SIG-M5 (cell line): ENCODE results near the gene CDC34.

ENCODE experiments used
- DNase-seq: peaks from one replicate; lab custom pipeline; 2025; lab: John Stamatoyannopoulos, UW

Gene CDC34

DNA sequence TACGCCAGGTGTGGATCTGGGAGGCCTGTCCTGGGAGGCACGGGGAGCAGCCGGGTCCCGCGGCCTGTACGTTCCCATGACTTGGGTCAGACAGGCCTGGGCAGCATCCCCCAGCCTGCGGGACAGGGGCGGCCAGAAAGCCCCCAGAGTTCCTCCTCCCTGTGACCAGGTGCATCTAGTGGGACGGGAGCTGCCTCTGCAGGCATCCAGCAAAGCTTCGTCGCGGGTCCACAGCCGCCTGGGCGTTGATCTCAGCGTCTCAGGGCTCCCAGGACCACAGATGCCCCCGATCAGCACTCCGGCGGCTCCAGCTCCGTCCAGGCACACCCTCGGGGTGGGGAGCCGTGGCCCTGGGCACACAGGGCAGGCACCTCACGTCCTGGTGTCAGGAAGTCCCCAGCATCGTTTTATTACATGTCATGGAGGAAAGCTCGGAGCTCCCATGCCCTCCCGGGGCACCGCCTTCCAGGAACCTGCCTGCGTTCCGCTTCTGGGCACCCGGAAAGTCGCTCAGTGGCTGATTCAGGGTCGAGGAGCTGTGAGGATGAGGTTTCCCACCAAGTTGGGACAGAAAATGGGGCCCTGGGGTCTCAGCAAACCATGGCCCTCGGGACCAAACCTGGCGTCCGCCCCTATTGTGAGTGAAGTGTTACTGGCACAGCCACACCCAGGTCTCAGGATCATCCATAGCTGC is 10.8 kb downstream of the CDC34 start:
- DNase-seq = no peak

DNA sequence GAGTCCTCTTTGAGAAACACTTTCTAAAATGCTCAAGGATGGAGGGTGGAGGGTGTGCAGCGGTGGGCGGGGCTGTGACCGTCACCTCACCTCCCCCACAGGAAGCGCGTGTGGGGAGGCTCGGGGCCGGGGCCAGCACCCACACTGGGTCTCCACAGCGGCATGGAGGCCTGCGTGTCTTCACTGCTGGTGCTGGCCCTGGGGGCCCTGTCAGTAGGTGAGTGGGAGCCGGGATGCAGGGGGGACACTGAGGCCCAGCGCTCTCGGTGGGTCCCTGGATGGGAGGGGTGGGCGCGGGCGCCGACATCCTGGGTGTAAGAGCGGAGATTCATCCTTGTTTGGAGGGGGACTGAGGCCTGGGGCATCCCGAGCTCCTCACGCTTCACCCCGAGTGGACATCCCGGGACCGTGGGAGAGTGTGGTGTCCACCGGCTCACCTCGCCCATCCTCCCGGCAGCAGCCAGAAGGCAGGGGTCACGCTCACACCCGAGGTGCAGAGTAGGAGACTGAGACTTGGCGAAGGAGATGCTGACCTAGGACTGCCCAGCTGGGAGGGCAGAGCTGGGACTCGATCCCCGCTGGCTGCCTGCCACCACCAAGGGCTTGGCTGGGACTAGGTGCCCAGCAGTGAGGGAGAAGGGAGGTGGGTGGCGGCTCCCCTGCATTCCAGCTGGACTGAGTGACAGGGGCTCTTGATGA is 12.5 kb downstream of the CDC34 start, which contains the start of gene GZMM:
Gene GZMM (plus strand): TSS at position 144 of the 699 bp plus-strand sequence. CDS start 19 bp downstream, at position 163.
- DNase-seq = no peak

DNA sequence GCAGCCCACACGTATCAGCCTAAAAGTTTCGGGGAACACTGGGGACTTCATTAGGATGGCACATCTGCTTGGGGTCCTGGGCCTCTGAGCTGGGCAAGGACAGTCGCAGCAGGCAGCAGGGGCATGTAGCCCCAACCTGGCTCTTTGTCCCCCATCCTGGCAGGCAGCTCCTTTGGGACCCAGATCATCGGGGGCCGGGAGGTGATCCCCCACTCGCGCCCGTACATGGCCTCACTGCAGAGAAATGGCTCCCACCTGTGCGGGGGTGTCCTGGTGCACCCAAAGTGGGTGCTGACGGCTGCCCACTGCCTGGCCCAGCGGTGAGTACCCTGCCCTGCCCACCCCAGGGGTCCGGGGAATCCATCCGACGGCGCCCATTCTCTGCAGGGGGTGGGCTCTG is 15.6 kb downstream of the CDC34 start:
- DNase-seq = no peak

DNA sequence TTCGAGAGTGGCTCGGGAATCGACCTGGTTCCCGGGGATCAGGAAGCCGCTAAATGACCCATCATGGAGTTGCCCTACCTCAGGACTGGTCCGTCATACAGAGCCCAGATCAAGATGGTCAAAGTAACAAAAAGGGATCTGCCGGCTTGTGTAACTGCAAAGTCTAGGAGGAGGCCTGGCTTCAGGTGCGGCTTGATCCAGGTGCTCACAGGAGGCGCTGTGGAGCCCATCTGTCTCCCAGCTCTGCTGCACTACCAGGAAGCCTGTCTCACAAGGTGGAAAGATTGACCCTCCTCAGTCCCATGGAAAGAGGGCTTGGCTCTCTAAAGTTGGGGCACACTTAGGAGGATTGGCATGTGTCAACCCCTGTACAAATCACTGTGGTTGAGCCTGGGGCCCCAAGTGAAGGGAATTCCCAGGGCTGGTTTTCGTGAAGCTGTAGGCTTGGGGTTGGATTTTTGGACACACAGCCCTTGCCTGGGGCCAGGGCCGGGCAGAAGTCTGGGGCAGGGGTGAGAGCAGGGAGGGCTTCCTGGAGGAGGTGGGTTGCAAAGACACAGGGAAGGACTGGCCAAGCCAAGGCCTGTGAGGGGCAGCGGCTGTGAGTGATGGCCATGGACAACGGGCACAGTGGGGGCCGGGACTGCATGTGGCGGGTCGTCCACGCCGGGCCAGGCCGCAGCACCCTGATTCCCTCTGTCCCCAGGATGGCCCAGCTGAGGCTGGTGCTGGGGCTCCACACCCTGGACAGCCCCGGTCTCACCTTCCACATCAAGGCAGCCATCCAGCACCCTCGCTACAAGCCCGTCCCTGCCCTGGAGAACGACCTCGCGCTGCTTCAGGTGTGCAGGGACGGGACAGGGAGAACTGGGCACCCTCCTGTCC is 16.5 kb downstream of the CDC34 start:
- DNase-seq = no peak

DNA sequence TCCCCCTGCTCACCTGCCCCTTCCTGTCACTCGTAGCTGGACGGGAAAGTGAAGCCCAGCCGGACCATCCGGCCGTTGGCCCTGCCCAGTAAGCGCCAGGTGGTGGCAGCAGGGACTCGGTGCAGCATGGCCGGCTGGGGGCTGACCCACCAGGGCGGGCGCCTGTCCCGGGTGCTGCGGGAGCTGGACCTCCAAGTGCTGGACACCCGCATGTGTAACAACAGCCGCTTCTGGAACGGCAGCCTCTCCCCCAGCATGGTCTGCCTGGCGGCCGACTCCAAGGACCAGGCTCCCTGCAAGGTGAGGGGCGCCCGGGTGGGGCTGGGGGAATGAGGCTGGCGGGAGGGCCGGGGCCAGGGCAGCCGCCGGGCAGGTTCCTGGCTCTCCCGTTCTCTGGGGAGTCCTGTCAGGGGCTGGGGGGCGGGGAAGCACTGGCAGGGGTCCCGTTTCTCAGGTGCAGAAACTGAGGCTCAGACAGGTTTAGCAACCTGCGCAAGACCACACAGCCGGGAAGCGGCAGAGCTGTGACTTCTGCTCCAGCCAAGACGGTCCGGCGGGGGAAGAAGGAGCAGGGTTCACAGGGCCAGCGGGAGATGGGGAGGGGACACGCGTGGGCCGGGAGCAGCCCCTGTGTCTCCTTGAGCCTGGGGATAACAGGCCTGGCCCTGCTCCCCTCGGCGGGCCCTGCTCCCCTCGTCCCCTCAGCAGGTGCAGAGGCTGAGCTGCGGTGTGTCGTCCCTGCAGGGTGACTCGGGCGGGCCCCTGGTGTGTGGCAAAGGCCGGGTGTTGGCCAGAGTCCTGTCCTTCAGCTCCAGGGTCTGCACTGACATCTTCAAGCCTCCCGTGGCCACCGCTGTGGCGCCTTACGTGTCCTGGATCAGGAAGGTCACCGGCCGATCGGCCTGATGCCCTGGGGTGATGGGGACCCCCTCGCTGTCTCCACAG is 17.6 kb downstream of the CDC34 start:
- DNase-seq = no peak

DNA sequence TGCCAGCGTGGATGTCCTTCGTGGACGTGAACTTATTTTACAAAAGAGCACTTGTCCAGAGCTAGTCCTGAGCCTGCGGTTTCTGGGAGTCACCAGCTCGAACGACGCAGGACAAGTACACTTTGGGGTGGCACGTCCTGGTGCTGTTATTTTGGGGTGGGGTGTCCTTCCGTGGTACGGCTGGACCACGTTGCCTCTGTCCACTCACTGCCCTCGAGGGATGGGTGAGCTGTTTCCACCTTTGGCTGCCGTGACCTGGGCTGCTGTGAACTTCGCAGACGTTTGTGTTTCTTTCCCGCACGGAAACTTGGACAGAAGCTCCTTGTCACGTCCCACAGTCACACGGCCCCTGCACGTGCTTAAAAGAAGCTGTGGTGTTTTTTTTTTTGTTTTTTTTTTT is 23.3 kb downstream of the CDC34 start:
- no peak for DNase-seq

DNA sequence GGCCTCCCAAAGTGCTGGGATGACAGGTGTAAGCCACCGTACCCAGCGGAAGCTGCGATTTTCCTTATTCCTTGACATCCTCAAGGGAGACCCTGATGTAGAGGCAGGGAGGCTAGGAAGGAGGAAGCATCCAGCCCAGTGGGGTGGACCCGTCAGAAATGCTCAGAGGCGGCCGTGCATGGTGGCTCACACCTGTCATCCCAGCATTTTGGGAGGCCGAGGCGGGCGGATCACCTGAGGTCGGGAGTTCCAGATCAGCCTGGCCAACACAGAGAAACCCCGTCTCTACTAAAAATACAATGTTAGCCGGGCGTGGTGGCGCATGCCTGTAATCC is 23.9 kb downstream of the CDC34 start:
- no peak for DNase-seq

DNA sequence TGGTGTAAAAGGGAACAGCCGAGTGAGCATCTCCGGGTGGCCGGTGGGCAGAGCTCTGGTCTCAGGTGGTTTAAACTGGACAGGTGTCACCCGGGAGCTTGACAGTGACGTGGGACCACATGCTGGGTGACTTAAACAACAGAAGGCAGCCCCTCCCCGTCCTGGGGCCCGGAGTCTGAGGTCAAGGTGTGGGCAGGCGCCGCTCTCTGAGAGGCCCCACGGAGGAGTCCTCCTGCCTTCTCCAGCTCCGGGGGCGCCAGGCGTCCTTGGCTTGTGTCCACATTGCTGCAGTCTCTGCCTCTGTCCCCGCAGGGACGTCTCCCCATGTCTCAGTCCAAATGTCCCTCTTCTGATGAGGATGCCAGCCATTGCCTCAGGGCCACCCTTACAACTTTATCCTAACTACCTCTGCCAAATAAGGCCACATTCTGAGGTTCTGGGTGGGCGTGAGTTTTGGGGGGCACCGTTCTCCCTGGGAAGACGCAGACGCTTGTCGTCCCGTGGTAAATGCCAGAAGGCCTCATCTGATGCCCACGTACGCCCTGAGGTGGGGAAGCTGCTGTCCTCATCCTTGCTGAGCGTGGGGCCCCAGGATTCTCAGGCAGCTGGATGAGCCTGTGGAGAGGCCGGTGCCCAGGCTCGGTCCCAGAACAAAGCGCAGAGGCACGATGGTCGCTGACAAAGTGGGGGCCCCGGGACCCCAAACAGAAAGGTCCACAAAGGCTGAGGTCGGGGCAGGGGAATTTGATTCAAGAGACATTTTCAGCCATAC is 25.2 kb downstream of the CDC34 start:
- DNase-seq = no peak

DNA sequence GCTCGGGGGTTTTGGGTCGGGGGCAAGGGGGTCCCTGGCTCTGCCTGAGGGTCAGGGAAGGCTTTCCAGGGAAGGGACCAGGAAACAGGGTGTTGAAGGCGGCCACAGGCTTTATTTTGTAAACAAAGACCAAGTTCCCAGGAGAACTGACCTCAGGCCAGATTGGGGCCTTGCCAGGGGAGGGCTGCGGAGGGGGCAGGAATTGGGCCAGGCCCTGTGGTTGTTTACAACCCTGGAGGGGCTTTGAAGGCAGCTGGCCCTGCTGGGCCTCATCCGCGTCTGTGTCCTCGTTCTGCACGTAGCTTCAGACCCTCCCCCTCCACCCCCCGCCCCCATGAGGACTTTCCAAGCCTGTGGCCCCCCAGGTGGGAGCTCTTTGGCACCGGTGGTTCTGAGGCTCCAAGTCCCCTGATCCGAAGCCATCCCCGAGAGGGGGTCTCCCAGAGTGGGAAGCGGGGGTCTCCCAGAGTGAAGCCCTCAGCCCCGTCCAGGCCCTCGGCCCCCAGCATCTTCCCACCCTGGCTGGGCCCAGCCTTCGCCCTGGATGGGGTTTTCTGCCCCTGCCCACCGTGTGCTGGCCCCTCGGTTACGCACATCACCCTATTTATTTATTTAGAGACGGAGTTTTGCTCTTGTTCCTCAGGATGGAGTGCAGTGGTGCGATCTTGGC is 27.3 kb downstream of the CDC34 start:
- DNase-seq = no peak

DNA sequence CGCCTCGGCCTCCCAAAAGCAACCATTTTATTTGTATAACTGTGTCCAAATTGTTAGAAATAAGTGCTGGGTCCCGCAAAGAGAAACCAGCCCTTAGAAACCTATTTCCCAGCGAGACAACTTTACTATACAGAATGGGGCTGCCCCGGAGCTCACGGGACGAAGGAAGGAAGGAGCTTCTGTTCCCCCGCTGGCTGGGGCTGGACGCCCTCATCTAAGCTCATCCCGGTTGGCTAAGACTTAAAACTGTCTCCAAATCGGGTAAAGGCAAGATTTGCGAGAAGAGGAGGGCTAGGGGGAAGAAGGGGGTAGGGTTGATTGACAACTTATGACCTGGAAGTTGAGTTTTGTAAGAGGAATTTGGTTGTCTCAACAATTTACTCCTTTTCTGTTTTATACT is 28.6 kb downstream of the CDC34 start:
- no peak for DNase-seq

DNA sequence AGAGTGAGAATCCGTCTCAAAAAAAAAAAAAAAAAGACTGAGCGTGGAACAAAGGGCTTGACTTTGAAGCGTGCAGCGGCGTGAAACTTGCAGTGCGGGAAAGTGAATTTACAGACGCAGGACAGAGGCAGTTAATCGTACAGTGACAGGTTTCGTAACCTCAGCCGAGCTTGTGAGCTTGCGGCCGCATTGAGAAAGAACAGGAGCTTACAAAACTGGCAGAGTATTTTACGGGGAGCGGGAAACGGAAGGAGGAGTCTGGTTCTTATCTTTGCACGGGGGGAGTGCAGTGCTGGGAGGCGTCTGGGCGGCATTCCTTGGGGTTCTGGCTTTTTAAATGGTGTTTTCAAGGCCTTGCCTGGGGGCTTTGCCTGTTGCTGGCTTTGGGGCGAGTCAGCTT is 34.8 kb downstream of the CDC34 start:
- DNase-seq = peak; percentile 92

DNA sequence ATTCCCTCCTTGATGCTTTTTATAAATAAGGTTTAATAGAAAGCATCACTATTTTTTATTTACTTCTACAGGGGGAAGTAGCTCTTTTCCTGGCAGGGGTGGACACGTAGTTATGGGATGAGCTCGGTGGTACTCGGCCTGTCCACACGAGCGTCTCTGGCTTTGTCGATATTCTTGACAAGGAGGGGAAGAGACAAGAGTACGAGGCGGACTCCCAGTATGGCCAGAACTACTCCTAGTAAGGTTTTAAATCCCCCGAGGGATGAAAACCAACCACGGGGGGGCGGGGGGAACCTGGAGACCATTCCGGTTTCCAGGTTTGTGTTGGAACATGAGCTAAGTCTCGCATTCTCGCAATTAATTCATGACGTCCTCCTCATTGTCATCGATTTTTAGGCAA is 35.3 kb downstream of the CDC34 start:
- no peak for DNase-seq

DNA sequence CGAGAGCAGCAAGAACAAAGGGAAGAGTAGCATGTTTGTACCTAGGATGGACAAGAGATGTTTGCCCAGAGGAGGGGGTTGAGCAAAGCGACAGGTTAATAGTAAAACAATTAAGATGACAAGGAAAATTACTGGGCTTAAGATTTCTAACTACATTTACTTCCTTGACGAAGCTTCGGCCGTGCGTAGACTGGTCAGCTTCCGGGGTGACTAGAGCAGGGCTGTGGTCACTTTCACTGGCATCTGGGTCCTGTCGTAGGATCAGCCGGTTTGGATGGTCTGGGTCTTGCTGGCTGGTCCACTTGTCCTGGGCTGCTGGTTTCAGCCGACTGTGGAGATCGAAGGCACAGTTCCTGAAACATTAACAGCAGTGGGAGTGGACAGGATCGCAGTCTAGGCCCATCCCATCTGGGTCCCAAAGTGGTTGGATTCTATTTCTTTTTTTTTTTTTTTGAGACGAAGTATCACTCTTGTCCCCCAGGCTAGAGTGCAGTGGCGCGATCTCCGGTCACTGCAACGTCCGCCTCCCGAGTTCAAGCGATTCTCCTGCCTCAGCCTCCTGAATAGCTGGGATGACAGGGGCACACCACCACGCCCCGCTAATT is 35.8 kb downstream of the CDC34 start:
- DNase-seq = no peak

DNA sequence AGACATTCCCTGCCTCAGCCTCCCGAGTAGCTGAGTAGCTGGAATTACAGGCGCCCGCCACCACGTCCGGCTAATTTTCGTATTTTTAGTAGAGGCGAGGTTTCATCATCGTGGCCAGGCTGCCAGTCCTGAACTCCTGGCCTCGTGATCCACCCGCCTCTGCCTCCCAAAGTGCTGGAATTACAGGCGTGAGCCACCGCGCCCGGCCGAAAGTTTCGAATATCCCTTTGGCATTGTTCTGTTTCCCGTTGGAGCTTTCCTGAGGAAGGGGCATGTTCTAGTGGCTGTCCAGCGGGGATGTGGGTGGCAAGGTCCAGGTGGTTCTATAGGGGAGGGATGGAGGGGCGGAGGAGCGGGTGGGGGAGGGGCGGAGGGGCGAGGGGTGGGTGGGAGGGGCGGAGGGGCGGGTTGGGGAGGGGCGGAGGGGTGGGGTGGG is 38.7 kb downstream of the CDC34 start:
- no peak for DNase-seq

DNA sequence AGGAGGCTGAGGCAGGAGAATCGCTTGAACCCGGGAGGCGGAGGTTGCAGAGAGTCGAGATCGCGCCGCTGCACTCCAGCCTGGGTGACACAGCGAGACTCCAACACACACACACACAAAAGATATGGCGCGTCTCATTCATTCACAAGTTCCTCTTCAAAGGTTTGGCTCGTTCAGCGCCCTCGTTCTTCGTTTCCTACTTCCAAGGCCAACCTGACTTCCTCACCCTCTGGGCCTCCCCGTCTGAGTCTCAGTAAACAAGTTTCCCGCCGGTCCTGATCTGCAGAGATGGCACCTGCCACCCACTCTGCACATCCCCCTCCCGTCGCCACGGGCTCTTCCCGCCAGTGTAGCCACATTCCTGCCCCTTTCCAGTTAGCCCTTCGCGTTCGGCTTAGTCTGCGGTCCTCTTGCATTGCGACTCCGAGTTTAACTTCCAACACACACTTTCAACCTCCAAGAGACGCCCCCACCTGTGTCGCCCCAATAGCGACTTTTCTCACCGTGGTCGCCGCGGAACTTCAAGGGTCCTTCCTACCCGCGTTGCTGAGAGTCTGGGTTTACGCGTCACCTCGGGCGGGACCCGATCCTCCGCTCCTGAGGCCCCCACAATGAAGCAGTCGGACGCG is 39.5 kb downstream of the CDC34 start:
- peak; percentile 31 for DNase-seq

DNA sequence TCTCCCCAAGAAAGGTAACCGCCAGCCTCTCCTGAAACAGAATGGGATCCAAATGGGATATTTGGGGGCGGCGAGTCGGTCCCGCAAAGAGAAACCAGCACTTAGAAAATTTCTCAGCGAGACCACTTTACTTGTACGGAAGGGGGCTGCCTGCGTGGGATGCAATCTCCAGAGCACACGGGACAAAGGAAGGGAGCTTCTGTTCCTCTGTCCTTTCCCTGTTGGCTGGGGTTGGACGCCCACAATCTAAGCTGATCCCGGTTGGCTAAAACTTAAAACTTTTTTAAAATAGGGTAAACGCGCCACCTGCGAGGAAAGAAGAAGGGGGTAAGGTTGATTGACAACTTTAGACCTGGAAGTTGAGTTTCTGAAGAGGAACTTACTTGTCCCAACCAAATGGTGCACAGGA is 40.0 kb downstream of the CDC34 start:
- no peak for DNase-seq

DNA sequence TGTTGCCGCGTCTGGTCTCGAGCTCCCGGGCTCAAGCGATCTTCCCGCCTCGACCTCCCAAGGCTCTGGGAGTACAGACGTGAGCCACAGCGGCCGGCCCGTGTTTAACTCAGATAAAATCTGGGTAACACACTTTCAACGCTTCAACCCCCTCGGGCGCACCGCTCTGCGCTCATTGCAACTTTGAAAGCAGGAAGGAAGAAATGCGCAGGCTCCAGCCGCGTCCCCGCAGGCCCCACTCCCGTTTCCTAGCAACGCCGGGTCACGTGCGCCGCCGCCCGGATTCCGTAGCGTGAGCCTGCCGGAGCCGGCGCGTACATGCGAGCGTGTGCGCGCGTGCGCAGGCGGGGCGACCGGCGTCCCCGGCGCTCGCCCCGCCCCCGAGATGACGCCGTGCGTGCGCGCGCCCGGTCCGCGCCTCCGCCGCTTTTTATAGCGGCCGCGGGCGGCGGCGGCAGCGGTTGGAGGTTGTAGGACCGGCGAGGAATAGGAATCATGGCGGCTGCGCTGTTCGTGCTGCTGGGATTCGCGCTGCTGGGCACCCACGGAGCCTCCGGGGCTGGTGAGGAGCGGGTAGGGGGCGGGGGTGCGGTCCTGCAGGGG is 40.7 kb downstream of the CDC34 start, which contains the start of gene BSG:
Gene BSG (plus strand): TSS at position 457 of the 603 bp plus-strand sequence. CDS start 39 bp downstream, at position 496.
- peak; percentile 71 for DNase-seq

DNA sequence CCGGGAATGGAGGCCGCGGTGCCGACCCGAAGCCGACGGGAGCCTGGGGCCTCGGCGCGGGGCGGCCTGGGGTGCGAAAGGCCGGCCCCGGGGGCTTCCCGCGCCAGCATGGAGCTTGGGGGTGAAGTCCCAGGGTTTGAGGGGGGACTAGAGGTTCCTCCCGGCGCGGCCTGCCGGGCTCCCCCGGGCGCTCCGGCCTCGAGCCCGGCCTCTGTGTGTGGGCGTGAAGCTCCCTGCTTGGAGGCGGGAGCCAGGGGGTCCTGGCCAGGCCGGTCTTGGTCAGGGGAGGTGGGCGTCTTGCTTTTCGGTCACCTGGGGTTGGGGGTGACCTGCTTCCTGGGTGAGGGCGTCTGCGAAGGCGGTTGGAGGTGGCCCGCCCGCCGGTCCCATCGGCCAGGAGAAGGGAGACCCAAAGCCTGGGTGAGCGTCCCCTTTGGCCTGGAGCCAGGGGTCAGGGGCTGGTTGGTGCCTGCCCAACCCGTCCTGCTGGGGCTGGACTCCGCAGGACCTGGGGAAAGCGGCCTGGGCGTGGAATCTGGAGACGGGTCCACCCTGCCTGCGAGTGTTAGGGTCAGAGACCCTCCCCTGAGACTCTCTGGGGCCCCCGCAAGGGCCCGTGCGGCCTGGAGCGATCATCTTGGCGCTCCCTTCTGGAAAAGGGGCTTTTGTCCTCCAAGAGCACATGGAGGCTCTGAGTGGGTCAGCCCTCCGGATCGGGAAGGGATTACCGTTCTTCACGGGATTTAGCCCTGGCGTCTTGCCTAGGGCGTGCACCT is 41.4 kb downstream of the CDC34 start:
- DNase-seq = no peak
